PFSK-1 (cell line): ENCODE results near the gene CARNS1.

Experiments
- FOXP2 ChIP-seq: optimal IDR thresholded peaks from 2 replicates; pipeline ENCODE3; 2011; ENCODE audit warnings: borderline replicate concordance, control low read depth, inconsistent platforms; ENCODE audit not compliant: insufficient read depth; ENCODE audit errors: extremely low read length, extremely low read depth
- POLR2AphosphoS5 ChIP-seq: IDR thresholded peaks from 2 replicates; pipeline ENCODE4 v1.6.1; 2012; ENCODE audit warnings: low read depth, mild to moderate bottlenecking, control low read depth, low read length, moderate library complexity
- REST ChIP-seq, 2 experiments: IDR thresholded peaks; 2 replicates each; pipeline versions ENCODE4 v1.6.1 to v1.8.0; 2011 to 2012; ENCODE audit warnings: low read depth in 2 of 2, low read length in 2 of 2, control low read depth in 1 of 2, inconsistent platforms in 1 of 2, mild to moderate bottlenecking in 1 of 2, moderate library complexity in 1 of 2; ENCODE audit not compliant: insufficient read depth in 1 of 2
- SIN3A ChIP-seq: IDR thresholded peaks from 2 replicates; pipeline ENCODE4 v1.6.1; 2012; ENCODE audit warnings: mild to moderate bottlenecking, low read length, moderate library complexity, borderline replicate concordance; ENCODE audit not compliant: insufficient read depth
- TAF1 ChIP-seq: IDR thresholded peaks from 2 replicates; pipeline ENCODE4 v1.6.1; 2012; ENCODE audit warnings: low read length, control low read depth, borderline replicate concordance; ENCODE audit not compliant: insufficient read depth

Gene CARNS1

GRCh38 chr11:67472882-67473281 is 57.4 kb downstream of the CARNS1 start:
- TF ChIP-seq POLR2AphosphoS5, result no peak
- no peak for TF ChIP-seq REST (IDR thresholded peaks at IDR 0.05; ENCODE audit: insufficient read depth in 1 of 2, low read depth in 2 of 2, low read length in 2 of 2)
- TF ChIP-seq SIN3A, result no peak
- no peak for TF ChIP-seq FOXP2
- TF ChIP-seq TAF1, result no peak
